PC-9 (cell line): Measurements from ENCODE around the gene GFOD2.

ENCODE experiments used
- EZH2 ChIP-seq: fragments of 200-600 bp; sonication (generic); IDR thresholded peaks from 2 replicates; pipeline ENCODE4 v1.8.0; 2017; ENCODE audit warnings: antibody characterized with exemption, low read depth
- TF ChIP-seq, protein P1 (sequence below): fragments of 200-600 bp; sonication (generic); conservative IDR thresholded peaks from 2 replicates; pipeline ENCODE4 v1.6.1; 2017; ENCODE audit warnings: mixed run types, antibody characterized with exemption, mild to moderate bottlenecking, moderate library complexity

DNA sequence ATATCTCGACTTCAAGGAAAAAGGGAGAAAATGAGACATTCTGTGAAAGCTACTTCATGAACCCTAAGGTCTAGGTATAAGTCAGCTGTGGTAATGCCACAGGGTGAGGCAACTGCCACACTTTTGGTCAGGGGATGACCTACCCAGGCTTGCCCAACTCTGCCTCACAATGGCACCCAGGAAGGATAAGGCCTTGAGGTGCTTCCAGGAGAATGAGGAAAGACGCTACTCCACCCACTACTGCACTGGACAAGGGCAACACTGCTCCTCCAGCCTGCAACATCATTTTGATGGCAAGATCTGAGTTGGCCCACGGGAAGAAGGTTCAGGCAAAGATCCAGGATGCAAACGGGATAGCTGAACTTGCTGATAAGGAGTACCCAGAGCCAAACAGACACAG lies 22.0 kb upstream of the GFOD2 start:
- TF ChIP-seq, protein P1, sequence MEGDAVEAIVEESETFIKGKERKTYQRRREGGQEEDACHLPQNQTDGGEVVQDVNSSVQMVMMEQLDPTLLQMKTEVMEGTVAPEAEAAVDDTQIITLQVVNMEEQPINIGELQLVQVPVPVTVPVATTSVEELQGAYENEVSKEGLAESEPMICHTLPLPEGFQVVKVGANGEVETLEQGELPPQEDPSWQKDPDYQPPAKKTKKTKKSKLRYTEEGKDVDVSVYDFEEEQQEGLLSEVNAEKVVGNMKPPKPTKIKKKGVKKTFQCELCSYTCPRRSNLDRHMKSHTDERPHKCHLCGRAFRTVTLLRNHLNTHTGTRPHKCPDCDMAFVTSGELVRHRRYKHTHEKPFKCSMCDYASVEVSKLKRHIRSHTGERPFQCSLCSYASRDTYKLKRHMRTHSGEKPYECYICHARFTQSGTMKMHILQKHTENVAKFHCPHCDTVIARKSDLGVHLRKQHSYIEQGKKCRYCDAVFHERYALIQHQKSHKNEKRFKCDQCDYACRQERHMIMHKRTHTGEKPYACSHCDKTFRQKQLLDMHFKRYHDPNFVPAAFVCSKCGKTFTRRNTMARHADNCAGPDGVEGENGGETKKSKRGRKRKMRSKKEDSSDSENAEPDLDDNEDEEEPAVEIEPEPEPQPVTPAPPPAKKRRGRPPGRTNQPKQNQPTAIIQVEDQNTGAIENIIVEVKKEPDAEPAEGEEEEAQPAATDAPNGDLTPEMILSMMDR = no peak
- TF ChIP-seq EZH2 = no peak
